Bronchial epithelial cell (primary cell): ENCODE data around the gene UBE2U. TPM values are rescaled to one million over a fixed set of nuclear protein-coding genes. Genes with fewer than 3 reads are reported as not detected.

ENCODE experiments used
- DNase-seq: peaks from one replicate; pipeline ENCODE4 v3.0.0-alpha.2; 2010; ENCODE audit warnings: low read depth
- FAIRE-seq: peaks from 2 replicates; lab custom pipeline; 2011; peaks lifted over from hg19 to GRCh38; lab: Jason Lieb, UNC
- H3K27me3 ChIP-seq: 2 replicates; pipeline ENCODE4 v1.5.1; 2011; ENCODE audit warnings: low read length; ENCODE audit not compliant: control insufficient read depth, insufficient read depth
- H3K36me3 ChIP-seq: 2 replicates; pipeline ENCODE4 v1.5.1; 2011; ENCODE audit warnings: low read length; ENCODE audit not compliant: control insufficient read depth, insufficient read depth
- H3K4me3 ChIP-seq: 2 replicates; pipeline ENCODE4 v1.5.1; 2011; ENCODE audit warnings: mild to moderate bottlenecking, low read depth, low read length, control low read depth
- CTCF ChIP-seq: IDR thresholded peaks from 2 replicates; pipeline ENCODE4 v1.5.1; 2011; ENCODE audit warnings: mild to moderate bottlenecking, moderate library complexity, low read length, control low read depth, inconsistent platforms; ENCODE audit not compliant: insufficient read depth, severe bottlenecking
- total RNA-seq: library from RNA; depleted of rRNA; stranded (reverse); fragments of >200 nt; gene quantifications from 2 replicates; pipeline ENCODE4 v1.2.1, GENCODE V29; 2014

Gene UBE2U
- total RNA-seq, 1 donor from 2014 or later = not detected

- FAIRE-seq (no peak), DNase-seq (peak; percentile 35)
- TF ChIP-seq CTCF = no peak
- Histone ChIP-seq H3K4me3 (no peak overlapping the region), H3K27me3 (no peaks in the 10 kb centered on the region), H3K36me3 (no peaks in the 10 kb centered on the region)
Measured at GRCh38 chr1:64172458-64172983, 30.9 kb upstream of the UBE2U start.

- FAIRE-seq = no peak
- H3K36me3 ChIP-seq = no peaks in the 10 kb centered on the region
- DNase-seq = no peak
- no peak for TF ChIP-seq CTCF
- H3K4me3 ChIP-seq = no peak overlapping the region
- H3K27me3 ChIP-seq = no peaks in the 10 kb centered on the region
Measured at GRCh38 chr1:64173336-64173940, 30.0 kb upstream of the UBE2U start.

GRCh38 chr1:64175639-64176038 is 27.8 kb upstream of the UBE2U start:
- no peaks in the 10 kb centered on the region for H3K27me3 ChIP-seq
- FAIRE-seq (no peak), DNase-seq (no peak)
- H3K36me3 ChIP-seq = no peaks in the 10 kb centered on the region
- no peak for TF ChIP-seq CTCF
- no peak overlapping the region for H3K4me3 ChIP-seq

- TF ChIP-seq CTCF = no peak
- Histone ChIP-seq H3K4me3 (no peak overlapping the region), H3K36me3 (no peaks in the 10 kb centered on the region), H3K27me3 (no peaks in the 10 kb centered on the region)
- no peak for DNase-seq
- no peak for FAIRE-seq
Measured at GRCh38 chr1:64176659-64177058, 26.8 kb upstream of the UBE2U start.

GRCh38 chr1:64179588-64179987 is 23.8 kb upstream of the UBE2U start:
- no peak overlapping the region for H3K4me3 ChIP-seq
- H3K36me3 ChIP-seq = no peaks in the 10 kb centered on the region
- DNase-seq (no peak), FAIRE-seq (no peak)
- no peak for TF ChIP-seq CTCF
- H3K27me3 ChIP-seq = no peaks in the 10 kb centered on the region

GRCh38 chr1:64182207-64182606 is 21.2 kb upstream of the UBE2U start:
- TF ChIP-seq CTCF = no peak
- DNase-seq = no peak
- Histone ChIP-seq H3K27me3 (no peaks in the 10 kb centered on the region), H3K4me3 (no peak overlapping the region), H3K36me3 (no peaks in the 10 kb centered on the region)
- no peak for FAIRE-seq
